ENCODE measurements around the gene ITGA2B. TPM values are rescaled to one million over a fixed set of nuclear protein-coding genes. Genes with fewer than 3 reads are reported as not detected.

Gene ITGA2B
- polyA plus RNA-seq, 1 donor (not counting 4 experiments of a cell fraction or from before 2014, with no cell fraction given): not detected

DNA sequence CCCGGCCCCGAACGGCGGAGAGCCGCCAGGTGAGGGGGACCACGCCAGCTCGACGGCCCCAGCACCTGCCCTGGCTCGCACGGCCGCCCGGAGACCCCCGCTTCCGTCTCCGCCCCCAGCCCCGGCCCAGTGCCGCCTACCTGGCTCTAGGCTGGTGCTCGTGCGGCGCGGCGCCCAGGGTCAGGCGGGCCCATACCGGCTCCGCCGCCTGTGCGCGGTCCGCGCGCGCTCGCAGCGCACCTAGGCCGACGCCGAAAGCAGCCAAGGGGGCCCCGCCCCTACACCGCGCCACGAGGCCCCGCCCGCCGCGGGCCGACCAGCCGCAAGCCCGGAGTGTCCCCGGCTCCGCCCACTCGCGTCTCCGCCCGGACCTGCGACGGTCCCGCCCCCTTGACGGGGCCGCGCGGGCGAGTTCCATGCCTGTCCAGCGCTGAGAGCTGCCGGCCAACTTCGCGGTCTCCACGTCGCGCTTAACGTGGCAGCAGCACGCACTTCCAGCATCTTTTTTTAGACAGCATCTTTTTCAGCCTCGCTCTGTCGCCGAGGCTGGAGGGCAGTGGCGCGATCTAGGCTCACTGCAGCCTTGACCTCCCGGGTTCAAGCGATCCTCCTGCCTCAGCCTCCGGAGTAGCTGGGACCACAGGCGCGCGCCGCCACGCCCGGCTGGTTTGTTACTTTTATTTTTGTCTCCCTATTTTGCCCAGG, 64.7 kb downstream of the ITGA2B start, which contains the start of gene SLC25A39:
Gene SLC25A39 (minus strand): TSS at position 253 of the 705 bp plus-strand sequence. CDS start 1,261 bp downstream, outside the sequence.
- H3K79me2 ChIP-seq (ENCODE audit: control insufficient read depth, insufficient read depth, low read length): peaks cover 17% of the 10 kb centered on the region

DNA sequence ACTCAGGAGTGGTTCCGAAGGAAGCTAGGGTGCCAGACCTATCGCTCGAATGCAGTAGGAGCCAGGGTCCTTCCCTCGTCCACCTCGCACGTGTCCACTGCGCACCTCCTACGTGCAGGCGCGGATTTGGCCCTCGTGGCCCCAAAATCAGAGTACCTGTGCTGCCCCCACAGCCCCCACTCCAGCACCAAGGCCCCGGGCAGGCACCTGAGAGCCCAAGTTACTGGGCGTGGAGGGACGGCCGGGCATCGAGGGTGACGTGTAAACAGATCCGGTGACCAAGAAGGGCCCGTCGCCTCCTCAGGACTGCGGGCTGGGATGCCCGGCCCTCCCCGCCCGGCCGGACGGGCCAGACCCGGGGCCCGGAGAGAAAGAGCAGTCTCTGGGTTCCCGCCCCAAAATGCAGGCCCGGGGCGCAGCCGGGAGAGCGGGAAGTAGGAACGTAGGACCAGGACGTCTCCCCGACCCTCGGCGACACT, 65.3 kb downstream of the ITGA2B start:
- peak overlapping the region; percentile 74 for H3K4me2 ChIP-seq (ENCODE audit: control insufficient read depth, extremely low read depth, insufficient read depth, low read depth, low read length)
- H4K20me1 ChIP-seq (ENCODE audit: control insufficient read depth, extremely low read depth, insufficient read depth, low read length): no peaks in the 10 kb centered on the region
- peaks cover 17% of the 10 kb centered on the region for H3K79me2 ChIP-seq (ENCODE audit: control insufficient read depth, insufficient read depth, low read length)
- dilution Hi-C loops (cut with MboI; ENCODE audit: extremely low pct_ligation_motif_present, low sequenced_read_pairs): no loop called here
- peak overlapping the region; percentile 78 for H3K27ac ChIP-seq (ENCODE audit: control insufficient read depth, insufficient read depth, low read length)
- H3K9ac ChIP-seq (ENCODE audit: control insufficient read depth, extremely low read depth, insufficient read depth, low read length): peak overlapping the region; percentile 86
- peak overlapping the region; percentile 84 to 99 (median 86) for H3K4me3 ChIP-seq (ENCODE audit: control insufficient read depth in 2 of 3, extremely low read depth in 1 of 3, insufficient read depth in 2 of 3, low read depth in 1 of 3, low read length in 3 of 3)
- no peak for TF ChIP-seq EZH2 (IDR thresholded peaks at IDR 0.05; ENCODE audit: low read length)
- DNase-seq (ENCODE audit: low read depth, low spot score) (no peak), FAIRE-seq (no peak)
- H3K9me3 ChIP-seq (ENCODE audit: control insufficient read depth, low read depth, low read length): no peaks in the 10 kb centered on the region
- peaks cover 4% of the 10 kb centered on the region for H3K4me1 ChIP-seq (ENCODE audit: control insufficient read depth, extremely low read depth, insufficient read depth, low read length)
- H3K27me3 ChIP-seq (ENCODE audit: control insufficient read depth, extremely low read depth, insufficient read depth, low read length): no peaks in the 10 kb centered on the region
- no peak overlapping the region for H2AFZ ChIP-seq (ENCODE audit: control insufficient read depth, low read length)
- H3K9me1 ChIP-seq (ENCODE audit: control insufficient read depth, extremely low read depth, insufficient read depth, low read length): no peaks in the 10 kb centered on the region
- H3K36me3 ChIP-seq (ENCODE audit: control insufficient read depth in 2 of 2, extremely low read depth in 1 of 2, insufficient read depth in 2 of 2, low read length in 2 of 2): peaks cover 25 to 30% of the 10 kb centered on the region in 2 experiments

More for the DNA sequence above, 64.7 kb downstream of the ITGA2B start, which contains the start of gene SLC25A39:
- Histone ChIP-seq H3K9me3 (ENCODE audit: control insufficient read depth, low read depth, low read length) (no peaks in the 10 kb centered on the region), H3K27me3 (ENCODE audit: control insufficient read depth, extremely low read depth, insufficient read depth, low read length) (no peaks in the 10 kb centered on the region), H3K36me3 (ENCODE audit: control insufficient read depth in 2 of 2, extremely low read depth in 1 of 2, insufficient read depth in 2 of 2, low read length in 2 of 2) (peaks cover 21 to 25% of the 10 kb centered on the region in 2 experiments), H3K9me1 (ENCODE audit: control insufficient read depth, extremely low read depth, insufficient read depth, low read length) (no peaks in the 10 kb centered on the region), H3K4me3 (ENCODE audit: control insufficient read depth in 2 of 3, extremely low read depth in 1 of 3, insufficient read depth in 2 of 3, low read depth in 1 of 3, low read length in 3 of 3) (peak within 1 kb of the TSS; percentile 84 to 99 (median 86)), H3K27ac (ENCODE audit: control insufficient read depth, insufficient read depth, low read length) (peak within 1 kb of the TSS; percentile 78), H3K4me2 (ENCODE audit: control insufficient read depth, extremely low read depth, insufficient read depth, low read depth, low read length) (peak within 1 kb of the TSS; percentile 78), H3K9ac (ENCODE audit: control insufficient read depth, extremely low read depth, insufficient read depth, low read length) (peak within 1 kb of the TSS; percentile 86), H3K4me1 (ENCODE audit: control insufficient read depth, extremely low read depth, insufficient read depth, low read length) (peaks cover 4% of the 10 kb centered on the region), H4K20me1 (ENCODE audit: control insufficient read depth, extremely low read depth, insufficient read depth, low read length) (no peaks in the 10 kb centered on the region), H2AFZ (ENCODE audit: control insufficient read depth, low read length) (peak within 1 kb of the TSS; percentile 84)
- FAIRE-seq: no peak
- TF ChIP-seq EZH2 (IDR thresholded peaks at IDR 0.05; ENCODE audit: low read length): no peak
- TF ChIP-seq, protein P1, sequence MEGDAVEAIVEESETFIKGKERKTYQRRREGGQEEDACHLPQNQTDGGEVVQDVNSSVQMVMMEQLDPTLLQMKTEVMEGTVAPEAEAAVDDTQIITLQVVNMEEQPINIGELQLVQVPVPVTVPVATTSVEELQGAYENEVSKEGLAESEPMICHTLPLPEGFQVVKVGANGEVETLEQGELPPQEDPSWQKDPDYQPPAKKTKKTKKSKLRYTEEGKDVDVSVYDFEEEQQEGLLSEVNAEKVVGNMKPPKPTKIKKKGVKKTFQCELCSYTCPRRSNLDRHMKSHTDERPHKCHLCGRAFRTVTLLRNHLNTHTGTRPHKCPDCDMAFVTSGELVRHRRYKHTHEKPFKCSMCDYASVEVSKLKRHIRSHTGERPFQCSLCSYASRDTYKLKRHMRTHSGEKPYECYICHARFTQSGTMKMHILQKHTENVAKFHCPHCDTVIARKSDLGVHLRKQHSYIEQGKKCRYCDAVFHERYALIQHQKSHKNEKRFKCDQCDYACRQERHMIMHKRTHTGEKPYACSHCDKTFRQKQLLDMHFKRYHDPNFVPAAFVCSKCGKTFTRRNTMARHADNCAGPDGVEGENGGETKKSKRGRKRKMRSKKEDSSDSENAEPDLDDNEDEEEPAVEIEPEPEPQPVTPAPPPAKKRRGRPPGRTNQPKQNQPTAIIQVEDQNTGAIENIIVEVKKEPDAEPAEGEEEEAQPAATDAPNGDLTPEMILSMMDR (optimal IDR thresholded peaks at IDR 0.05 in 1 of 3, IDR thresholded peaks at IDR 0.05 in 1 of 3, conservative IDR thresholded peaks at IDR 0.05 in 1 of 3; ENCODE audit: extremely low read depth in 1 of 3, insufficient read depth in 2 of 3, low read length in 3 of 3): no peak
- dilution Hi-C loops (cut with MboI; ENCODE audit: extremely low pct_ligation_motif_present, low sequenced_read_pairs): no loop called here
- DNase-seq (ENCODE audit: low read depth, low spot score): peak; percentile 52
